Putamen (tissue), 1 donor: ENCODE measurements around the gene UCN.

ENCODE experiments used
- DNase-seq: peaks from one replicate; pipeline ENCODE4 v3.0.0-alpha.2; 2016; ENCODE audit warnings: low spot score

UCN gene

DNA sequence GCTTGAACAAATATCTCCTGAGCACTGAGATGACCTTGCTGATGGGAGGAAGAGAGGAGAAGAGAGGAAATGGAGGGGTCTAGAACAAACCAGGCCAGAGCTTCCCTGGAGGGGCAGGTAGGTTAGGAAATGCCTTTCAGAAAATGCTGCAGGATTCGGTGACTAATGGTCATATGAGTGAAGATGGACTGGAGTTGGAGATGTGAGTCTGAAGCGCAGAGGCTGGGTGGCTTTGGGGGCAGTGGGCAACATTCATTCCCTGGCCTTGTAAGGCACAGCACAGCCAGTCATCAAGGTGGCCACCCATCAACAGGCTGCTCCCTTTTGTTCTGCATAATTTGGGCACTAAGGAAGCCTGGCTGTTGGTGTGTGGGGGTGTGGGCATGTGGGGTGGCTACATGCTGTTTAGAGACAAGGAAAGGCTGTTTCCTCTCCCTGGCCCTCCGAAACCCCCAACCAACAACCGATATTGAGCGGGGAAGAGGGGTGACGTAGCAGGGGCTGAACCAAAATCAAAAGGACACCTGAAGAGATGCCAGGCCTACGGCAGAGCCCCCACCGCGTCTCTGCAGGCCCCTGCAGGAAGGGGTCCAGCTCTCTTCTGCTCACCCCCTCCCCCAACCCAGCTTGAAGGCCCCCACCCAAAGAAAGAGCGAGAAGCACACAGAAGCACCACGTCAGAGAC lies 46.9 kb downstream of the UCN start:
- DNase-seq = no peak

DNA sequence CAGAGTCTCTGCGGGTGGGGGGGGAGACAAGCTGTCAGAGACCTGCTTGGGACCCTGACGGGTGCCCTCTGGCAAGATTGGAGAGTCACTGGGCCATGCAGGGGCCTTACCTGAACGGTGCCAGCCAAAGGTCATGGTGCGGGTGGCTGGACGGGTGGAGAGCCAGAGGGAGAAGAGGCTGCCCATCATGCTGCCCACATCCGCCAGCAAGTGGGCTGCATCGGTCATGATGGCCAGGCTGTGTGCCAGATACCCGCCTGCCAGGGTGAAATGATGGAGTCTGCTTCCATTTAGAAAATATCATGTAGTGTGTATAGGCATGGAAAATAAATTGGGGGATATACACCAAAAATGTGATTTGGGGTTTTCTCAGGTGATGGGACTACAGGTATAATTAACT lies 50.2 kb downstream of the UCN start:
- DNase-seq = no peak
